NCI-H1694 (cell line): Measurements from ENCODE around the gene FAM50B.

ENCODE experiments used
- DNase-seq: peaks from one replicate; lab custom pipeline; 2025; lab: John Stamatoyannopoulos, UW

Gene FAM50B

DNA sequence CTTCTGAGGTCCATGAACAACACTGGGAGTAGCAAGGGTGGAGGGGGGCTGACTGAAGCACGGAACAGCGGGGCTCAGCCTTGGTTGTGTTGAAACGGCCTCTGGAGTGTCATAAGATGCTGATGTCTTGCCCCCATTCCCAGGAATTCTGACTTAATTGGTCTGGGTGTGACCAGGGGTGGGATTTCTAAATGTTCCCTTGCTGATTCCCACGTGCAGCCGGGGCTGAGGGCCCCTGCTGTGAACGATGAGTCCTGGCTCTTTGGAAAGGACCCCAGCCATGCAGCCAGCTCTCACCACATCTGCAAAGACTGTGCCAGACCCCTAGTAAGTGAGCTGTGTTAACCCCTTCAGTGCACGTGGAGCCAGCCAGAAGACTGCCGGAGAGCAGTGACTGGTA is 28.6 kb upstream of the FAM50B start:
- DNase-seq: no peak

GRCh38 chr6:3822747-3823445 is 26.3 kb upstream of the FAM50B start:
- no peak for DNase-seq

GRCh38 chr6:3823671-3824070 is 25.5 kb upstream of the FAM50B start:
- no peak for DNase-seq

- DNase-seq: no peak
These were observed 23.8 kb upstream of the FAM50B start for GRCh38 chr6:3825331-3825831.

DNA sequence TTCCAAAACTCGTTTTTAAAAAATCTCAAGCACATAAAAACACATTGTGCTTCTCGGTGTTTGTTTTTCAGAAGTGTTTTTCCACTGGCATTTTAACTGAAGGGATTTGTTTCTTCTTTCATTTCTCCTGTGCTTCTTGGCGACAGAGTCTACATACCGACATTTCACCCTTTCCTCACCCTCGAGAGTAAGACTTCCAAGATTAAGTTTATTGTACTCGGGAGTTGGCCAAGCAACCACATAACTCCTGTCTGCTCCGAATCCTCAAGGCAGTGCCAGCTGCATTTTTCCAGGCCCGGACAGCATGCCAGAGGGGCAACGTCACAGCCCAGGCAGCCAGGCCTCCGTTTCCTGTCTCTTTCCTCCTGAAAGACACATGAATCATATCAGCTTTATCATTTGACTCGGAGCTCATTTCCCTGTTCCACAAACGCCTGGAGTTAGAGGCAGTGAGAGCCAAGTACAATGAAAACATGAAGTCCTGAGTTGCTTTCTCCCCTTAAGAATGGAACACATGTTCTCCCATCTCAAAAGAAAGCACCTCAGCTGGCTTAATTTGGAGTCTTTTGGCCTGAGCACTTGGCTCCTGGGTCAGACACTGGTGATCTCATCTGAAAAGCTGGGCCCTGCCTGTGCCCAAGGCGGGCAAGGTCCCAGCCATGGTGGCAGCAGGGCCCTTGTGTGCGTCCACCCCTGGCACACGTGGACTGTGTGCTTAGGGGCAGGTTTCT is 23.2 kb upstream of the FAM50B start:
- DNase-seq: no peak

GRCh38 chr6:3829285-3829684 is 19.9 kb upstream of the FAM50B start:
- DNase-seq: no peak

- no peak for DNase-seq
These were observed 18.4 kb upstream of the FAM50B start for GRCh38 chr6:3830806-3831205.

DNA sequence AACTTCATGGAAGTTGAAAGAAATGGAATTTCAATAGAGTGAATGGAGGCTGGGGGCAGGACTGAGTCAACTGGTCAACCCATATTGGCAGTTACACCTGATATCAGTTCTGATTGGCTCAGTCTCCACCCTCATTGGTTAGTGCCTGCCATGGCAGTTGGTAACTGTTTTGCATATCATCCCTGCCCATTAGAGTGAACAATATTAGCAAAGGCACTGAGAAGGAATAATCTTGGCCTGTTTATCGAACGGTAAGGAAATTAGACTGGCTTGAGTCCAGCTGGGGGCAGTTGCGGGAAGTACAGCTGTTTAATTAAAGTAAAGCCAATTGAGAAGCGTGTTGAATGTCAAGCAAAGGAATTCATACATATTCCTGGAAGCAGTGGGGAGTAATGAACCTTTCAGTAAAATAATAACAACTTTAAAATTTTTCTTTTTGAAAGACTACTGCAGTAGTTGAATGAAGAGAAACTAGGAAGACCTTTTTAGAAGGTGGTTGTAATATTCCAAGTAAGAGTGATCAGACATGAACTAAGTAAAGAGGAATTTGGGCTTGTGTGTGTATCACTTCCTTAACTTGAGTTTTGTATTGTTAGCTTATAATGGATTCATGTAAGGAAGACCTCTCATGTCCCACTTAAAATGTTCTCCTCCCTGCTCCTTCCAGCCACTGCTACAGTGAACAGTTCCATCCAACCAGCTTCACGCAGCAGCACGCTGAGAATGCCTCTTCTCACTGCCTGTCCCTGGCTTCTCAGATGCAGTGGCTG is 17.2 kb upstream of the FAM50B start:
- no peak for DNase-seq

DNA sequence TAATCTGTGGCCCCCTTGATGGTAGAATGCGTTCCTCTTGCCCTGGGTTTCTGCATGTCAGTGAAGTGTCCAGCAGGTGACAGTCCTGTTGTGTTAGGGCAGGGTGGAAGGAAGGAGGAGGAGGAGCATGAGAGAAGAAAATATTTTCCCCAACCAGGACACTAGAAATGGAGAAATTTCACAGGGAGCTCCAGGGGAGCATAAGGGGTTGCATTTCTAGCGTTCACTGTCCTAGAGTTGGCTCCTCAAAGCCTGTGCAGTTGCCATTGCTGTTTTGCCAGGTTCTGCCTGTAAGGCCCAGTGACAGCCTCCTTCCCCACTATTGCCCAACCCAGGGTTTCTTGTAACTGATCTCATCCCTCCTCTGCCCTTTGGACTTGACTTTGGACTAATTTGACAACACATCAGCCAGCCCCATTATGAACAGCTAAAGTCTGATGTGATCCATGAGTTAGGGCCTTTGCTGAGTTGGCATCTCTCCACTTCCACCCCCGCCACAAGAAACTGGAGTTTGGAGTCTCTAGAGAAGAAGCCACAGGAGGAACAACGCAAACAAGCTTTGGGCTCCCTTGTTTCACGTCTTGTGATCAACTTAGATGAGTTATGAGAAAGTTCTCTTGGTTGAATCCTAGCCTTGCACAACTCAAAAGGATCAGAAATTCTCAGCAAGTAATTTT is 14.0 kb upstream of the FAM50B start:
- DNase-seq: no peak

DNA sequence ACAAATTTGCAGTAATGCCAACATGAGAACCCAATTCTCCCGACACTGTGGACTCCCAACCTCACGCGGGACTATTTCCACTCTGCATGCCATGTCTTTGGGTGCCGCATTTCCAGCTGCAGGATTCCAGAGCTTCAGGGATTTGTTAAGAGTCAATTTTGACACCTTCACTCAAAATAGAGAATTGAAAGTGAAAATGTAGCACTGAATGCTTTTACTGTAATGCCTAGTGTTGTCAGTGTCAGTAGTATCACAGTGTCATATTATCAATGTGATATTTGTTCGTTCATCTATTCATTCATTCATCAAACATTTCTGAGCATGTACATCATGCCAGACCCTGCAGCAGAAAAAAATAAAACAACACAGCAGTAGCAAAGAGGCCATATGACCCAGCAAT is 13.4 kb upstream of the FAM50B start:
- no peak for DNase-seq

DNA sequence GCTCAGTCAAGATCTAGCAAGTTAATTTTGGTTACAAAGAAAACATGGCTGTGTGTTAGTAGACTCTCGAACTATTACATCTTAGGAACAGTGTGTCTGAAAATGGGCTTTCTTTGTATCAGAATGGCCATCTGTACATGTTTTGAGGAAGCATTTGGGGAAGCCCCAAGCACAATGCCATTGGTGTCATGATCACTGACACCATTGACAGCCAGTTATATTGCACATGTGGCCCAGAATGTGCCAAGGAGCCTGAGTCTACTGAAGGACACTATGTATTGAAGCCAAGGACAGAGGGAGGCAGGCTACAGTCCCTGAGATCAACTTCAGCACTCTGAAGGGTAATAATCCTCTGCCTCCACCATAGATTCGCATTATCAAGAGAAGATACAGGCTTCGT is 12.6 kb upstream of the FAM50B start:
- no peak for DNase-seq

- DNase-seq: no peak
These were observed 11.4 kb upstream of the FAM50B start for GRCh38 chr6:3837781-3838180.

- no peak for DNase-seq
These were observed 9.9 kb upstream of the FAM50B start for GRCh38 chr6:3838992-3839867.

DNA sequence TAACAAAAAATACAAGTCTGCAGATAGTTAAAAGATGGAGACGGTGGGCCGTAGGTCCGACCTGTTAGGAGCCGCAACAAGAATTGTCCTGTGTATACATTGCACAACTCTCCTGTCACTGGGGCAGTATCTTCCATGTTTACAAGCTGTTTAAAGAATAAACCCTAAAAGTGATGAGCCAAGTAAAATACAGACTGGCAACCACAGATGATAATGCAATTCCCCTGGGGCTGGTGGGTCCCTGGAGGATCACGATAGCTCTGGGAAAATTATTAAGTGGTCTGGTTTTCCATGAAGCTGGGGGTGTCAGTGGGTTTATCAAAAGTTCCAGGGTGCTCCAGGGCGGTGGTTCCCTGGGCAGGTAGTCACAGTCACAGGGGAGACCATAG is 8.1 kb upstream of the FAM50B start:
- DNase-seq: no peak

DNA sequence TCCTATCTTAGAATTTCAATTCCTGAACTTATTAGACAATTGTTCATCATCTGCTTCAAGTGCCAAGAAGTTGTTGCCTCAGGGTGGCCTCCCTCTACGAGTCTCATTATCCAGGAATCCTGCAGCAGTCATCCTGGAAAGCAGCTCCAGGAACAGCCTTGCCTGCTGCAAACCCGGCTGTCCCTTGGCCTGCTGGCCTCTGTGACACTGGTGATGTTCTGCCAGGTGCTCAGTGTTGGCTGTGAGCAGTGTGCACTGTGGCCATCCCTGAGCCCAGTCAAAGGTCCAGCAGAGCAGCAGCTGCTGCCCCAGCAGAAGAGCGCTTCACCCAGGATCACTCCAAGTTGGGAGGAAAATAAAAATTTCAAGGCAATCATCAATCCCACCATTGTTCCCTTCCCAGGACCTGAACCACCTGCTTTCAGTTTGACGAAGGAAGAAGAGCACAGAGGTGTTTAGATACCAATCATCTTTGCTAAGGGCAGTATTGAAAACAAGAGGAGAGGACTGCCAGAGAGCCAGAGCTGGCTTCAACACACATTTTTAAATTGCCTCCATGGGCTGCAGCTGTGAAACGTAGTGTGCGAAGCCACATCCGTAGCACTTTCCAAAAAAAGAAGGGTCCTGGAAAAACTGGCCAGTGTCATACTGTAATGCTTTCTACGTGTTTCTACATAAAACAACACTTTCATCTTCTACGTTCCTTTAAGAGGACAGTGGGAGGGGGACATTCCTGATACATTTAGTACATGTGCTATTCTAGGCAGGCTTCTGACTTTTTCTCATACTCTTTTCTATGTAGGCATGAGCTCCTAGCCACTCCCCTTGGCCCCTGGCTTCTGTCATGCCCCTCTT is 7.2 kb upstream of the FAM50B start:
- no peak for DNase-seq

- DNase-seq: no peak
These were observed 5.6 kb upstream of the FAM50B start for GRCh38 chr6:3843379-3844096.

DNA sequence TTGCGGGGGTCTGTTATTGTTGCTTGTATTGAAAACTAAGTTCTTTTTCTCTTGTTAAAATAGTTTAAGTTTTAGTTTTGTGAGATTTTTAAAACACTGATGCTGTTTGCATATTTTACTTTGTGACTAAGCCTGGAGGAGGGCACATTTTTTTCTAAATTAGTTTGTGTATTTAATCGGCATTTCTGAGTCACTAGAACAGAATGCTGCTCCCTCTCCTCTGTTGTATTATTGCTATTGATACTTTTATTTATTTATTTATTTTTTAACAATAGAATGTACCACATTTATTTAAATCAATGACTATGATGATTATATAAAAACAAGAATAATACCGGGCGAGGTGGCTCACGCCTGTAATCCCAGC is 5.1 kb upstream of the FAM50B start:
- no peak for DNase-seq

- no peak for DNase-seq
These were observed 1.7 kb upstream of the FAM50B start for GRCh38 chr6:3847521-3847920.

DNA sequence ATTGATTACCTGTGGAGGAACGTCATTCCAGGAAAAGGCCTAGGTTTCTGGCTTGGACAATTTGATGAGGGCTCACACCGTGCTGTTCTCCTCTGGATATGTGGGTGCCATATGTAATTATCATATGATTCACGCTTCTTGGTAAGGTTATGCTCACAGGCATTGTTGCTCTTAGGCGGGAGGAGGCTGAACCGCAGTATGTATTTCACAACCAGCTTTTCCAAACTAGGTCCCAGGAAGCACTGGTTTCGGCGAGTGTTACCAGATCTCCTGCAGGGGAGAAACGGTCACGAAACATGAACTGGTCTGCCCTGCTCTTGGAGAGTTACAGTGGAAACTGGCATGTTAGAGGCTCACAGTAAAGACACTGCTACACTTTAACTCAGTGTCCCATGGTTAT is 793 bp upstream of the FAM50B start:
- DNase-seq: no peak
